AML-193 (cell line): Measurements from ENCODE around the gene LITAF.
"Not testable (repeated sequence)": the region's sequence is repeated elsewhere in the genome, so short reads cannot be mapped to it uniquely, and the experiment has no call there.

Experiments used
- DNase-seq, 2 experiments: peaks; one replicate each; lab custom pipeline; 2025; lab: John Stamatoyannopoulos, UW

LITAF gene

GRCh38 chr16:11515540-11516430 is 70.9 kb downstream of the LITAF start:
- no peak for DNase-seq

GRCh38 chr16:11514283-11514682 is 72.4 kb downstream of the LITAF start:
- no peak for DNase-seq

- DNase-seq, result not testable (repeated sequence)
These were observed 73.4 kb downstream of the LITAF start for GRCh38 chr16:11513366-11513765.

GRCh38 chr16:11511801-11512200 is 74.9 kb downstream of the LITAF start:
- DNase-seq, result no peak

- DNase-seq, result no peak
These were observed 75.4 kb downstream of the LITAF start for GRCh38 chr16:11511328-11511727.

- DNase-seq, result no peak
These were observed 76.3 kb downstream of the LITAF start for GRCh38 chr16:11510178-11510973.

GRCh38 chr16:11507991-11508390 is 78.7 kb downstream of the LITAF start:
- DNase-seq, result no peak

GRCh38 chr16:11507350-11507749 is 79.4 kb downstream of the LITAF start:
- no peak for DNase-seq

GRCh38 chr16:11506741-11507305 is 79.9 kb downstream of the LITAF start:
- DNase-seq, result no peak

GRCh38 chr16:11504261-11504660 is 82.5 kb downstream of the LITAF start:
- DNase-seq, result not testable (repeated sequence)

GRCh38 chr16:11503566-11503965 is 83.2 kb downstream of the LITAF start:
- DNase-seq, result no peak

- no peak for DNase-seq
These were observed 84.5 kb downstream of the LITAF start for GRCh38 chr16:11502239-11502638.

- no peak for DNase-seq
These were observed 85.1 kb downstream of the LITAF start for GRCh38 chr16:11501632-11502031.

- DNase-seq, result no peak
These were observed 85.9 kb downstream of the LITAF start for GRCh38 chr16:11500700-11501346.

- DNase-seq, result no peak
These were observed 87.2 kb downstream of the LITAF start for GRCh38 chr16:11499295-11500089.

- DNase-seq, result peak in 1 of 2 experiments; percentile 7
These were observed 88.0 kb downstream of the LITAF start for GRCh38 chr16:11498683-11499082.

- DNase-seq, result no peak
These were observed 88.8 kb downstream of the LITAF start for GRCh38 chr16:11497851-11498289.
